ENCODE results near the gene STAB2. TPM values are rescaled to one million over a fixed set of nuclear protein-coding genes. Genes with fewer than 3 reads are reported as not detected.
A peak's percentile ranks its signal among the peaks of the same experiment; 100 is the strongest.

Gene STAB2
- total RNA-seq, 1 donor from 2014 or later = 15.1 TPM

DNA sequence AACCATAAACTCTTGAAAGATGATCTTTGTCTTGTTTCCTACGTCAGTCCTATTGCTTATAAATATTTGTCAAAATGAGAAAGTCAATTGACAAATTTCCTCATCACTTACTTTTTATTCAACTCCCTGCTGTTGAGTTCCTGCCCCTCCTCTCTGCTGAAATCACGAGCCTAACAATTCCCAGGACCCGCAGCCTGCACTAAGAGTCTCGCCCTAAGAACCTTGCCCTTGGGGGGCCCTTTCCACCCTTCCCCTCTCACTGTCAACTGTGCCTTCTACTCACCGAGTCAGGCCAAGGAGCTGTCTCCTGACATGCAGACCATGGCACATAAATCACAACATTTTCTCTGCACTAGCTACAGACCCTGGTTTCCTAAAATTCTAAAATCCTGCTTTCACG lies 99.0 kb downstream of the STAB2 start:
- no peak for ATAC-seq
- DNase-seq (ENCODE audit: low spot score) = no peak

DNA sequence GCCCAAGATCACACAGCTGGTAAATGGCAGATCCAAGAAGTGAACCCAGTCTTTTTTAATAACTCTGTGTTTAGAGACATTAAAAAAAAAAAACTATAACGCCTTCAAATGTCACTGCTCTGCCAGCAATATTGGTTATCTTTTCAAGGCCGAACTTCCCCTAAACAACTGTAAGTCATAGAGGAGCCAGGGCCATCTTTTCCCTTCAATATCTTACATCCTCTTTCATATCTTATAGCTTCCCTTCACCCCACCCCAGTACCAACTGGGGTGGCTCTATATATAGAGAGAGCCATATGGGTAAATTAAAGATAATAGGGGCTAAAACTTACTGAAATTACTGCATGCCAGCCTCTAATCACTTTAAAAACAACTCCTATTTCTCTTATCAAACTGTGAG lies 100.2 kb downstream of the STAB2 start:
- DNase-seq (ENCODE audit: low spot score) (no peak), ATAC-seq (no peak)

DNA sequence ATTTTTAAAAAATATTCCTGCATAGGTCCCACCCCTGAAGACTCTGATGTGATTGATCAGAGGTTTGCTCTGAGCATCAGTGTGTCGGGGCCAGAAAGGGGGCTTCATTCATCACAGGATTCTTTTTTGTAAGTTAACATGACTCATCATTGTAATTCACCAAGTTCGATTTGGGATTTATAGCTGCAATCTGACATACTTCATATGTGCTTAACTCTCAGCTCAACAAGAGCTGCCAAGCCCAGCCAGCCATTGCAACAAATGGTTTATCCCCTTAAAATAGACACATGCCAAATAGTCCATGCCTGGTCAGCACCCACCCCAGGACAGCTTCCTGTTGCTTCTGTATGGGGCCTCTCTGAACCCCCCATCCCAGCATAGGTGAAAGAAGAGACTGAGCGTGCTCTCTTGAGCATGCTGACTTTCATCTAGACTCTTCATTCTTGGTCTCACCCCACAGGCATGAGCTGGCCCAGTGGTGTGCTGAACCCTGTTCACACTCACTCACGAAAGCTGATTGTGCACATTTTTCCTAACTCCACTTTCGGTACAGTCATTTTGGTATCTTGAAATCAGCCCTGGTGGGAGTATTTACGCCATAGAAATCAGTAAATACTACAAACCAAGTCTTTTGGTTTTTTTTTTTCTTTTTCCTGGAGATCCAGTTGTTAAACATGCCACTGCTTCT lies 101.4 kb downstream of the STAB2 start:
- ATAC-seq = no peak
- DNase-seq (ENCODE audit: low spot score) = no peak

DNA sequence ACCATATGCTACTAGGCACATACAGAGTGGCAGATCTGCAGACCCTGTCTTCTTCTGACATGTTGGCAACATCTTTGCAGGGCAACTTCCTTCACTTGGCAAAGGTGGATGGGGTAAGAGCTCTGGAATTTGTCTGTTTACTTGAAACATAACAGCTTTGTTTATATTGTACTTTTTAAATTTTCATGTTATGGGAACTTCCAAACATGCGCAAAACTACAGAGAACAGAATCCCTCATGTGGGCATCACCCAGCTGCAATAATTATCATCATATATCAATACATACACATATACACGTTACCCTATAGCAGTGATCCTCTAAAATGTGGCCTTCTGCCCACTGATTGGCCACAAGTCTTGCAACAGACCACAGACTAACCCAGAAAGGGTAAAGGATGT lies 103.4 kb downstream of the STAB2 start:
- ATAC-seq (no peak), DNase-seq (ENCODE audit: low spot score) (no peak)

DNA sequence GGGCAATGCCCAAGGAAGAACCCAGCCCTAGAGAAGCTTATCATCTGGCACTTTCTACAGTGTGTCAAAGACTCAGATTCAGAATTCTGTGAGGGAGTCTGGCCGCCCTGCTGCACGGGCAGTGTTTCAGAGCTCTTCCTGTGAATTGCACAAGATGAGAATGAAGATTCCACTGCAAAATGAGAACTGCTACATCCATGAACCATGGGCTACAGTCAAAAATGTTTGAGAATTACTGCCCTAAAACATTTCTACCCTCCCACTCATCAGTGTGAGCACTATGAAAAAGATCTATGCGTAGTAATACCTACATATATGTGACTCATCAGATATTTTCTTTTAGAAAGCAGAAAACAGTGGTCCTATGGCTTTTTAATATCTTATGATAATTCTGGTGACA lies 104.0 kb downstream of the STAB2 start:
- ATAC-seq = no peak

DNA sequence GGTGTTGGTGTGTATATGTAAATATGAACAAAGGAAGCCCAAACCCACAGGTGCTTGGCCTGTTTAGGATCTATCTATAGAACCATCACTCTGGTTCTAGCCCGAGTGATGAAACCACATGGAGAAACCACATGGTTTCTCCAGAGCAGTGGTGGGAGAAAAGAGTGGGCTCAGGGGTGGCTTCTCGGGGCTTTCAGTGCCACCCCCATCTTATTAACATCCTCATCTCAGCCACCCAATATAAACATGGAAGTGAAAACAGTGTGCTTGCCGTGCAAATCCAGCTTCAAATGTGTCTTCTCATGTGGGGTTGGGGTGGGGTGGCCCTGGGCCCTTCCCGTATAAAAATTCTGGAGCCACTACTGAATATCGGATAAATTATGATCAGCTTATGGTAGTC lies 109.0 kb downstream of the STAB2 start:
- ATAC-seq (no peak), DNase-seq (ENCODE audit: low spot score) (no peak)

More for the DNA sequence above, 104.0 kb downstream of the STAB2 start:
- DNase-seq (ENCODE audit: low spot score) = no peak

DNA sequence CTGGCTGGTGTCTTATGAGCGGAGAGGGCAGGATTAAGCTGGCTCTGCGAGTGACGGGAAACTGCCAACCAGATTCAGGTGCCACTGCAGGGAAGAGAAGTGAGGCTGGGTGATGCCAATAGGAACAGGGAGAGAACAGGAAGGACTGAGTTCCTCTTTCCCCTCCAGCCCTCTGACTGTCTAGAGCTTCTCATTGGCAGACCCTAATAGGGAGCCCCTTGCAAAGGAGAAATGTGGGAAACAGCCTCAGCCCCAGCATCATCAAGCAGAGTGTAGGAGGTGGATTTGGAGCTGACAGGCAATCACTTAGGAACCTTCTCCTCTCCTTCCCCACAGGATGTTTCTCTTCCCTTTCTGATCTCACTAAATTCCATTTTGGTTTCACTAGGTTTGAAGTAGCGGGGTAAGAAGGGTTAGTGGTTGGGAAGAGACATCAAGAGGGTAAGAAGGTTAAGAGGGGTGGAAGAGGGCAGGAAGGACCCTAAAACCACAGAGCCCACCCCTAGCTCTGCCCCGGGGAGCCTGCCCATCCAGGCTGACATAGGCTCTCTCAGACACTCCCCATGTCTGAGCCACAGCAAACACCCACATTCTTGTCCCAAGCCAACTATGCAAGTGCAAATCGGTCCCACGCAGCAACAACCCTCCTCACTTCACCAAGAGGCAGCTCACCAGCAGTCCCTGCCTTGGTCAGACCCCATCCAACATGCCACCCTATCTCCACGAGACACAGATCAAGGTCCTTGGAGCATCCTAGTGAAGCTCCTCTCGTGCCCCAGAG lies 111.1 kb downstream of the STAB2 start:
- ATAC-seq = no peak

DNA sequence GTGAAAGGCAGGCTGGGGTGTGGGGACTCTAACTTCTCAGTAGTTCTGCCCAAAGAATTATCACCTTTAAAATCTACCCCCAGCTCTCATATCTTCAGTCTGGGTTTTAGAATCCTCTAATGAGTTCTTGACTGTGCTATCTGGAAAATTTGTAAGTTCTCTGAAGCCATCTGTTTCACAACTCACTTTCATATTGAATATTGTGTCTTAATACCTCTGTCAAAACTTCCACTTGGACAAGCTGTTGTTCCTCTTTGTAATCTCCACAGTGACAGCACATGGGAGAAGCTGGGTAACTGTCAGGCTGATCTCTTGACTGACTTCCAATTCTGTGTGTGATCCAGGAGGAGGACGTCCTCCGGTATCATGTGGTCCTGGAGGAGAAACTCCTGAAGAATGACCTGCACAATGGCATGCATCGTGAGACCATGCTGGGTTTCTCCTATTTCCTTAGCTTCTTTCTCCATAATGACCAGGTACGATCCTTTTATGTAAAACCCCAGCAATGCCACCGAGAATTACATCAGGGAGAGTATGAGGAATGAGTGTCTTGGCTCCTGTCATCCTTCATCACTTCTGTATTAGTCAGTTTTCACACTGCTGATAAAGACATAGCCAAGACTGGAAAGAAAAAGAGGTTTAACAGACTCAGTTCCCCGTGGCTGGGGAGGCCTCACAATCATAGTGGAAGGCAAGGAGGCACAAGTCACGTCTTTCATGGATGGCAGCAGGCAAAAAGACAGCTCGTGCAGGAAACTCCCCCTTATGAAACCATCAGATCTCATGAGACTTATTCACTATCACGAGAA lies 111.9 kb downstream of the STAB2 start:
- peak; percentile 24 for ATAC-seq
- DNase-seq (ENCODE audit: low spot score) = no peak

More for the DNA sequence above, 111.1 kb downstream of the STAB2 start:
- no peak for DNase-seq (ENCODE audit: low spot score)

DNA sequence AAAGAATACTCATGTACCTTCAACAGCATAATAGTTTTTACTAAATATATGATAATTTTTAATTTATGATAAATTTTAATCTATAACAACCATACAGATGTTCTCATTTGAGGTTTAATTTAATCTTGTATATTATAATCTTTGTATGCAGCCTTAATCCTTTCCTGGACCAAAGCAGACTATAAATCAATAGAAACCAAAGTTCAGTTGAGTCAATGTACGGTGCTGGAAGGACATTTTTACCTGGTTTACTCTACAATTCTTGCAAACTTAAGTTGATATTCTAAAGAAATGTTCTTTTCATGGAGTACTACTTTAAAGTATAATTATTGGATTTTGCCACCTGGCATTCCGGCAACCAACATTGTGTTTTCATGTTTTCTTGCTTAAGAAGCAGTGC lies 118.0 kb downstream of the STAB2 start:
- ATAC-seq (peak; percentile 80), DNase-seq (ENCODE audit: low spot score) (no peak)

DNA sequence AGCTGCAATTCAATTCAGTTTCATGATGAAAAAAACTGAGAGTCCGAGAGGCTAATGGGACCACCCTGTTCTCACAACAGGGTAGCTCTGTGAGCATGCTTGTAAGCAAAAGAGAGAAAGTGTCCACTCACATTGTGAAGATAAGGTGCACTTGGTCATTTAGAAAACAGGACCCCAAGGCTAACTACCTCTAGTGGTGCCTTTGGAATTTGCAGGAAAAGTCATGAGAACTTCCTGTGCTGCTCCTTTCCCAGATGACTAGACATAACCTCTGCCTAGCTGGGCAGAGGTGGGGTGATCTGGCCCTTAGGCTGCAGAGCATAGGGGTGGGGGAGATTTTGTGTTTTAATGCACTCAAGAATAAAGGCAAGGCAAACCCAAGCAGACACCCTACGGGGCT lies 118.9 kb downstream of the STAB2 start:
- ATAC-seq (no peak), DNase-seq (ENCODE audit: low spot score) (no peak)

DNA sequence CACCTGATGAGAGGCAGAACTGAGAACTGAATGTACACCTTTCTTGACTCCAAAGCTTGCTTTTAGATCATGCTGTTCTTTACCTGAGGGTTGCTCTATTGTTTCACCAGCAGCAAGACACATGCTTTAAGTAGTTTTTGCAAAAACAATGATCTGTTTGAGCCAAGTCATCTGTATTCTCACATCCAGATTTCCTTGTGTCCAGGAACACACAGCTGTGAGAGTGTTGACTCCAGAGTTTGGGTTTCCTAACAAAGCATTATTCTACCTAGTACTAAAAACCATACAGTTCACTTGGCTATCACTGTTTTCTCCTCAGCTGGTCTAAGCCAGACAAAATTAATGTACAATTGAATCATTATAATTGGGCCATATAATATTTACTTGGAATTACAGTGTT lies 120.4 kb downstream of the STAB2 start:
- DNase-seq (ENCODE audit: low spot score) = no peak

DNA sequence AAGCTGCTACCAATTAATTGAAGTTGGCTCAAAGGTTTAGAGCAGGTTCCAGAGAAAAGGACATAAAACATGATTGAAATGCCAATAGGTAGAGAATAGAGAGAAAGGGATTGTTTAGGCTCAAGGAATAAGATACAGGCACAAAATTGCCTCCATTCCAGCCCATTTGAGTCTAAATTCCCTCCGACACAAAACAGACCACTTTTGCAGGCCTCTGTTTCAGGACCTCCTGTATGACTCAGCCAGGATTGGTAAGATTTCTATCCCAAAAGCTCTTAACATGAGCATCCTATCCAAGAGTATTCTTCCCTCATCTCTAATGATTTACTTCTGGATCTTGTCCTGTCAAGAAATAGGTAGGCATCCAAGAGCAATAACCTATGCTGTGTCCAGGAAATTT lies 123.5 kb downstream of the STAB2 start:
- DNase-seq (ENCODE audit: low spot score) = no peak
- no peak for ATAC-seq

More for the DNA sequence above, 120.4 kb downstream of the STAB2 start:
- no peak for ATAC-seq

DNA sequence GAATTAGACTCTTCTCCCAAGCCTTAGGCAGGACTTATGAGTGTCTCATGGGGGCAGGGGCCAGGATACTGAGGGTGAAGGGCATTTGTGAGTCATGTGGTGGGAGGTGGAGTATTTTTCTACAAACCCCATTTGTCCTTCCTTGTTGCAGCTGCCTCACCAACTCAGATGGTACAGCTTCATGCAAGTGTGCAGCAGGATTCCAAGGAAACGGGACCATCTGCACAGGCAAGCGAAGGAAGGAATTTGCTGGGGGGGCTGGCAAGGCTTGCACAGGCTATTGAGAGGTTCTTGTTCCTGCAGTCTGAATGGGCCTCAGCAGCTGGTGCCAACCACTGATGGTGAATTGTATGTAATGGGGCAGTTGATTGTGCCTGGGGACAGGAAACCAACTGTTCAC lies 125.1 kb downstream of the STAB2 start:
- ATAC-seq = no peak
- DNase-seq (ENCODE audit: low spot score) = no peak

DNA sequence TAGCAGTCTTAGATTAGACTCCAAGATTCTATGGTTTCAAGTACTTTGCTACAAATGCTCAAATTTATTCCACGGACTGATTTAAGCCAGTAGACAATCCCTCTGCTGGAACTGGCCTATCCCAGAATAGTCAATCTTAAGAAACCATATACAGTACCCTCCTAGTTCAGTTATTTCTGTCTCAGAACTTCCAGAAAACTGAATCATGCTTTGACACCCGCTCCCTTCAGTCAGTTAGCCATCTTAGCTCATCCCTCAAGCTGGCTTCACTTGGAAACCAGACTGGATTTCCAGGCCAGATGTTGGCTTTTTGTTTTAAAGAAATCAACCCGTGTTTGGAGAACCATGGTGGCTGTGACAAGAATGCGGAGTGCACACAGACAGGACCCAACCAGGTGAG lies 128.4 kb downstream of the STAB2 start:
- ATAC-seq (no peak), DNase-seq (ENCODE audit: low spot score) (no peak)

DNA sequence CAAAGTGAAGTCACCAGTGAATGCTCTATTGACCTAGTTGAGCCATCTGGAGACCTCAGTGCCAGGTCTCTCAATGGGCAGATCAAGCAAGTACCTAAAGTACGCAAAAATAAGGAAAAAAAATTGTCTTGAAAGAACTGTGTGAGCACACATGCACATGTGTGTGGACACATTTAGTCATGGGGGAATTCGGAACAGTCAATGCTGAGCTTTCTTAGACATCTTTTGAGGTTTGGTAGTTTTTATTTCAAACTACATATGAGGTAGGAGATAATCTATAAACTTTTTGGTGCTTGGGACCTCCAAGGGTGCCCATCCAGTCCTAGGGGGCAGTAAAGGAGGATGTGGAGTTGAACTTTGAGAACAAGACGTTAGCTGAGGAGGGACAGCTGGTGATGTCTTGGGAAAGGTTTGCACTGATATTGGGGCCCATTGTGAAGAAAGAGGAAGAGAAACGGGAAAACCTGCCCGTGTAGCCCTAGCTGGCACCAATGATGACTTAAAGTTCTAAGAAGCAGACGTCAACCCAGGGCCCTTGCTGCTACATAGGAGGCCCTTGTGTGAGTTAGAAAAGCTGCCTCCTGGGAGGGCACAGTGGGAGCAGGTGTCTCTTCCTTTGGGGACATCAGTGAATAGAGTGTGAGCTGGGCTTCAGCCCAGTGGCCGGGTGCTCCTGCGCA lies 129.6 kb downstream of the STAB2 start:
- DNase-seq (ENCODE audit: low spot score) (no peak), ATAC-seq (no peak)

DNA sequence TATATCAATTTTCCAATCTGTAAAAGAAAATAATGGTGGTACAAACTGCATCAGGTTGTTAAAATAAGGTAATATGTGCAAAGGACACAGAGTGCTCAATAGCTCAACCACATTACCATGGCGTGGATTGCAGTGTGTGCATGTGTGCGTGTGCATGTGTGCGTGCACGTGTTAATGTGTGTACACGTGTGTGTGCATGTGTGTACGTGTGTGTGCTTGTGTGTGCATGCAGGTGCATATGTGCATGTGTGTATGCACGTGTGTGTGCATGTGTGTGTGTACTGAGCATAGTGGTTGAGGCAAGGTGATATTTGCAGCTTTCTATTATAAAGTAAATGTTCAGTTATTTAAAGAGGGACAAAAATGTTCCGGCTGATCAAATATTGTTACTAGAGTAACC lies 138.3 kb downstream of the STAB2 start:
- no peak for DNase-seq (ENCODE audit: low spot score)
- no peak for ATAC-seq

DNA sequence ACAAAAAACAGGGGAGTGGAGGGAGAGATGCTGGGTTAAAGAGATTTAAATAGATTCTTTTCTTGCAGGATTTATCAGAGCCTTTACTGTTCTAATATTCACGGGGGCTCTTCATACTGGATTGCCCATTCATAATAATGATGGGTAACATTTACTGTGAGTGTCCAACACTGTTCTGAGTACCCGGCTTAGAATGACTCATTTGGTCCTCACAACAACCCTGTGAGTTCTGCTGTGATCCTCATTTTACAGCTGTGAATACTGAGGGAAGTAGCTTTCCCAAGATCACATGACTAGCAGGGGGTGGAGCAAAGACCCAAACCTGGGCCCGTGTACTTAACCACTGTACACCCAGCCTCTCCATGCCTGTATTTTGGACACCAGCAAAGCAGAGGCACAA lies 140.6 kb downstream of the STAB2 start:
- ATAC-seq = no peak
- no peak for DNase-seq (ENCODE audit: low spot score)

DNA sequence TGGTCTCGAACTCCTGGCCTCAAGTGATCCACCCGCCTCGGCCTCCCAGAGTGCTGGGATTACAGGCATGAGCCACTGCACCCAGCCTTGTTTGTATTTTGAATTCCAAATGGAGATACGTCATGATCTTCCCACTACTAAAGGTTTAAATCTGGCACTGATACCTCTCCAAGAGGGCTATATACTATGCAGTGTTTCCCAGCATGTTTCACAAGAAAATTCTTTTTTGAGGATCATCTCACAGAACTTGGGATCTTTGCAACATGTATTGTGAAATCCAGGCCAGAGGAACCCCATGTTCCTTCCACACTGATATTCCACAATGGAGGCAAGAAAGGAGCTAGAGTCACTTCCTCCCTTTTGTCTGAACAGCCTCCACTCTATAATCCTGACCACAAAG lies 141.2 kb downstream of the STAB2 start:
- ATAC-seq (no peak), DNase-seq (ENCODE audit: low spot score) (no peak)

DNA sequence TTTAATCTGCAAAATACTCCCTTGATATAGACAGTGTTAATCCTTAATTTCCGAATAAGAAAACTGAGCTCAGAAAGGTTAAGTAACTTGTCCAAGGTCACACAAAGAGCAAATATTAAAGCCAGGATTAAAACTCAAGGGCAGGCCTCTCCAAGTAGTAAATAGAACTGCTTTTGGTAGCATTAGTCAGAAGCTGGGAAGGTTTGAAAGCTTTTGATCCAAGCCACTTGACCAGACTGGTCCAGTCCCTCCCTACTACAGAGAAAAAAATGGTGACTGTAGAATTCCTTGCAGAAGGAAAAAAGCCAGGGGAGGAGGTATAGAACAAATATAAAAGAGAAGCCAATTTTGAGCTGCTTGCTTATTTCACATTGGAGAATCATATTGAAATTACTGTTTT lies 142.4 kb downstream of the STAB2 start:
- ATAC-seq (no peak), DNase-seq (ENCODE audit: low spot score) (no peak)

DNA sequence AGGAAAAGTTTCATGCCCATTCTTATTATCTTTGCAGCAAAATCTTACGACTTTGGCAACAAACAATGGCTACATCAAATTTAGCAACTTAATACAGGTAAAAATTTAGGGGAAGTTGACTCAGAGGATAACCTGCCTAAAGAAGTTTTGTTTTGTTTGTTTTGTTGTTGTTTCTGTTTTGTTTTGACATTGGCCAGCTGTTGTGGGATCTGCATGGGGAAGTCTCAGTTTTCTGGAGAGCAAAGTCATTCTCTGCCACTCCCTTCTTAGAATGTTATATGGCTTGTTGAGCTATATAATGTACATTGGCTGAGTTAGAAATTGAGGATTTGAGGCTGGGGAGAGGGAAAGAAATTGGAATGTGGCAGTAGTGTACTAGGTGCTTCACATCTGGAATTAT lies 144.5 kb downstream of the STAB2 start:
- DNase-seq (ENCODE audit: low spot score) (no peak), ATAC-seq (no peak)

DNA sequence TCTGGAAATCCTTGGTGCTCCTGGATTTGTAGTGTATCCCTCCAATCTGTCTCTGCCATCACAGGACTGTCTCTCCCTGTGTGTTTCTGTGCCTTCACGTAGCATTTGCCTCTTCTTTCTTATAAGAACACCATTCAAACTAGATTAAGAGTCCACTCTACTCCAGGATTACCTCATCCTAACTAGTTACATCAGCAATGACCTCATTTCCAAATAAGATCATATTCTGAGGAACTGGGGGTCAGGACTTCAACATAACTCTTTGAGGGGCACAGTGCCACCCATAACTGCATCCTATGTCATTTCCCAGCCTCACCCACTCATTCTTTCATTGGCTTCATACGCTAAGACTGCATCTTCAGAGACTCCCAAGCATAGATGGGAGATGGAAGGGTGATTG lies 147.8 kb downstream of the STAB2 start:
- DNase-seq (ENCODE audit: low spot score) (no peak), ATAC-seq (no peak)

All from left lobe of liver (tissue), 2 donors.